HCT116 (cell line): ENCODE results near the gene TSPO. TPM values are rescaled to one million over a fixed set of nuclear protein-coding genes. Genes with fewer than 3 reads are reported as not detected.

Experiments used
- ATAC-seq: fragments of 200-7000 bp; cut with Tn5 transposase; 2 replicates; pipeline ENCODE4 v1.9.1; 2020; ENCODE audit warnings: mild to moderate bottlenecking, moderate library complexity
- BruUV-seq: library from RNA; stranded (reverse); fragments of 400-500 nt; replicated peaks from 2 replicates; lab custom pipeline; 2021; lab: Mats Ljungman, UMichigan
- CTCF ChIA-PET: fragments of 300-600 bp; sonication (Branson Sonifier 250); formaldehyde crosslinking; loops from one replicate; lab custom pipeline; 2021; ENCODE audit warnings: antibody characterized with exemption; lab: Charles Lee
- POLR2A ChIA-PET: fragments of 300-600, 350-600 bp; sonication (Branson Sonifier 250); formaldehyde crosslinking; loops from one replicate; lab custom pipeline; 2021; ENCODE audit warnings: antibody characterized with exemption; lab: Charles Lee
- RAD21 ChIA-PET, 2 experiments: fragments of 300-600 bp; sonication (Branson Sonifier 250); formaldehyde crosslinking; loops; one replicate each; lab custom pipeline; 2023; ENCODE audit warnings: low total read pairs in 2 of 2; ENCODE audit not compliant: uncharacterized antibody in 2 of 2, unreplicated experiment in 2 of 2, low non-redundant PET in 1 of 2; lab: Charles Lee
- DNase-seq: peaks from one replicate; pipeline ENCODE4 v3.0.0-alpha.2; 2010; ENCODE audit warnings: low read depth, low spot score
- H2AFZ ChIP-seq: fragments of 200-600 bp; shearing (Covaris generic), sonication (generic); 2 replicates; pipeline ENCODE4 v1.6.1; 2017; ENCODE audit warnings: low read depth, mixed run types, mixed read lengths, antibody characterized with exemption, low read length; ENCODE audit not compliant: poor library complexity, severe bottlenecking
- H3K27ac ChIP-seq: 2 replicates; pipeline ENCODE4 v1.5.1; 2012; ENCODE audit warnings: low read depth, low read length
- H3K27me3 ChIP-seq: fragments of 200-600 bp; sonication (generic); 2 replicates; pipeline ENCODE4 v1.6.1; 2016; ENCODE audit warnings: mixed run types, low read length, mixed read lengths; ENCODE audit not compliant: insufficient read depth
- H3K36me3 ChIP-seq, 2 experiments: fragments of 200-500 bp in 1 of 2; fragments of 200-600 bp in 1 of 2; sonication (Bioruptor generic) in 1 of 2; sonication (generic) in 1 of 2; 2 replicates each; pipeline versions ENCODE4 v1.5.1 to v1.6.1; 2014 to 2016; ENCODE audit warnings: low read length in 2 of 2, inconsistent platforms in 1 of 2, mixed read lengths in 1 of 2, mixed run types in 1 of 2; ENCODE audit not compliant: insufficient read depth in 2 of 2, control insufficient read depth in 1 of 2
- H3K4me1 ChIP-seq, 2 experiments: fragments of 200-600 bp in 1 of 2; sonication (generic) in 1 of 2; 2 replicates each; pipeline versions ENCODE4 v1.5.1 to v1.6.1; 2012 to 2017; ENCODE audit warnings: low read length in 2 of 2, inconsistent platforms in 1 of 2, mild to moderate bottlenecking in 1 of 2, mixed read lengths in 1 of 2, mixed run types in 1 of 2, moderate library complexity in 1 of 2; ENCODE audit not compliant: insufficient read depth in 2 of 2, control insufficient read depth in 1 of 2
- H3K4me2 ChIP-seq: fragments of 200-600 bp; sonication (generic); 2 replicates; pipeline ENCODE4 v1.6.1; 2017; ENCODE audit warnings: mixed run types, low read length, mixed read lengths
- H3K4me3 ChIP-seq, 2 experiments: fragments of 200-600 bp in 1 of 2; sonication (generic) in 1 of 2; replicated peaks in 1 of 2; 2 replicates each; pipeline ENCODE4 v1.5.1; 2011 to 2016; ENCODE audit warnings: low read length in 2 of 2, control low read depth in 1 of 2, low read depth in 1 of 2, mild to moderate bottlenecking in 1 of 2, mixed read lengths in 1 of 2, mixed run types in 1 of 2
- H3K79me2 ChIP-seq: fragments of 200-600 bp; sonication (generic); 2 replicates; pipeline ENCODE4 v1.6.1; 2017; ENCODE audit warnings: mild to moderate bottlenecking, mixed run types, low read length, moderate library complexity, mixed read lengths; ENCODE audit not compliant: insufficient read depth
- H3K9ac ChIP-seq: fragments of 200-600 bp; sonication (generic); 2 replicates; pipeline ENCODE4 v1.6.1; 2016; ENCODE audit warnings: low read length, mixed read lengths
- H3K9me2 ChIP-seq: fragments of 200-600 bp; sonication (generic), shearing (Covaris generic); 2 replicates; pipeline ENCODE4 v1.6.1; 2017; ENCODE audit warnings: mixed run types, mild to moderate bottlenecking, moderate library complexity; ENCODE audit not compliant: insufficient read depth
- H3K9me3 ChIP-seq, 2 experiments: fragments of 200-500 bp in 1 of 2; fragments of 200-600 bp in 1 of 2; sonication (Bioruptor generic) in 1 of 2; sonication (generic) in 1 of 2; 2 replicates each; pipeline ENCODE4 v1.6.1; 2014 to 2017; ENCODE audit warnings: low read length in 2 of 2, mixed read lengths in 2 of 2, inconsistent platforms in 1 of 2, low read depth in 1 of 2, mild to moderate bottlenecking in 1 of 2, mixed run types in 1 of 2, moderate library complexity in 1 of 2; ENCODE audit not compliant: control insufficient read depth in 1 of 2, insufficient read depth in 1 of 2
- H4K20me1 ChIP-seq: fragments of 200-600 bp; sonication (generic), shearing (Covaris generic); 2 replicates; pipeline ENCODE4 v1.6.1; 2017; ENCODE audit warnings: mixed run types, mild to moderate bottlenecking, moderate library complexity; ENCODE audit not compliant: insufficient read depth
- ATF3 ChIP-seq: IDR thresholded peaks from 2 replicates; pipeline ENCODE4 v1.6.1; 2012
- EGR1 ChIP-seq: IDR thresholded peaks from 2 replicates; pipeline ENCODE4 v1.6.1; 2012; ENCODE audit warnings: low read depth
- EZH2phosphoT487 ChIP-seq: fragments of 200-600 bp; IDR thresholded peaks from 2 replicates; pipeline ENCODE4 v1.6.1; 2018; ENCODE audit warnings: antibody characterized with exemption, borderline replicate concordance
- FOSL1 ChIP-seq: IDR thresholded peaks from 2 replicates; pipeline ENCODE4 v1.6.1; 2012; ENCODE audit warnings: low read depth
- JUND ChIP-seq: IDR thresholded peaks from 2 replicates; pipeline ENCODE4 v1.6.1; 2012
- RAD21 ChIP-seq: IDR thresholded peaks from 2 replicates; pipeline ENCODE4 v1.6.1; 2012; ENCODE audit warnings: low read depth, mild to moderate bottlenecking
- SIN3A ChIP-seq: IDR thresholded peaks from 2 replicates; pipeline ENCODE4 v1.6.1; 2012; ENCODE audit warnings: low read depth
- SP1 ChIP-seq: IDR thresholded peaks from 2 replicates; pipeline ENCODE4 v1.6.1; 2012; ENCODE audit warnings: low read depth
- SRF ChIP-seq: IDR thresholded peaks from 2 replicates; pipeline ENCODE4 v1.6.1; 2012; ENCODE audit warnings: low read depth
- YY1 ChIP-seq: IDR thresholded peaks from 2 replicates; pipeline ENCODE4 v1.6.1; 2011; ENCODE audit warnings: low read length, low read depth, moderate library complexity, mild to moderate bottlenecking; ENCODE audit not compliant: insufficient replicate concordance; ENCODE audit errors: extremely low read depth
- ZBTB33 ChIP-seq: IDR thresholded peaks from 2 replicates; pipeline ENCODE4 v1.6.1; 2011; ENCODE audit warnings: mild to moderate bottlenecking, low read length, moderate library complexity; ENCODE audit not compliant: insufficient replicate concordance; ENCODE audit errors: extremely low read depth
- ZFX ChIP-seq: fragments of 450-650 bp; IDR thresholded peaks from 2 replicates; pipeline ENCODE4 v1.6.1; 2017
- ZNF274 ChIP-seq: fragments of 200-500 bp; sonication (Bioruptor generic); IDR thresholded peaks from 2 replicates; pipeline ENCODE4 v1.6.1; 2014; ENCODE audit warnings: mild to moderate bottlenecking, low read depth, low read length, inconsistent platforms
- intact Hi-C: fragments of 100-400 bp; cut with micrococcal nuclease; formaldehyde crosslinking; loops from 2 replicates; pipeline ENCODE4 v1.10.0; 2022
- total RNA-seq: library from RNA; stranded (reverse); gene quantifications from one replicate; pipeline ENCODE4 v1.2.1, GENCODE V29; 2021; ENCODE audit not compliant: unreplicated experiment

The TSPO gene
- total RNA-seq, 1 experiment from 2014 or later, result 192 TPM

GRCh38 chr22:43147821-43148220 lies 3.5 kb upstream of the TSPO start:
- ChIA-PET RAD21 (no interaction called here), POLR2A (no interaction called here)
- H3K4me2 ChIP-seq, result no peak overlapping the region
- H3K27me3 ChIP-seq, result no peaks in the 10 kb centered on the region
- no peak for ATAC-seq
- H3K9me2 ChIP-seq, result no peaks in the 10 kb centered on the region
- H4K20me1 ChIP-seq, result no peaks in the 10 kb centered on the region
- DNase-seq, result no peak
- no peak overlapping the region for H2AFZ ChIP-seq
- H3K27ac ChIP-seq, result no peak overlapping the region
- H3K4me3 ChIP-seq, result no peak overlapping the region
- no peak for TF ChIP-seq ZNF274
- TF ChIP-seq EZH2phosphoT487, result no peak
- no peak for TF ChIP-seq ZFX
- TF ChIP-seq SP1, result no peak
- TF ChIP-seq ZBTB33, result no peak
- no peak for TF ChIP-seq ATF3
- no peak for TF ChIP-seq JUND
- no peak for TF ChIP-seq RAD21
- TF ChIP-seq SRF, result no peak
- TF ChIP-seq FOSL1, result no peak
- TF ChIP-seq EGR1, result no peak
- TF ChIP-seq YY1, result no peak
- TF ChIP-seq SIN3A, result no peak
- TF ChIP-seq, all 23 proteins: peak for 0
- no TSS peak for BruUV-seq
- H3K9me3 ChIP-seq, result no peaks in the 10 kb centered on the region
- CTCF ChIA-PET, result interaction anchor here (0.7 kb wide), 1 partner anchor 18 kb away, joined by 3 read pairs; no protein-coding TSS in a partner anchor
- no peaks in the 10 kb centered on the region for H3K36me3 ChIP-seq
- peaks cover 8 to 30% of the 10 kb centered on the region in 2 experiments; a peak in 3 of 4 replicates for H3K4me1 ChIP-seq
- H3K9ac ChIP-seq, result no peak overlapping the region
- intact Hi-C loops, result no loop called here
- H3K79me2 ChIP-seq, result peaks cover 17% of the 10 kb centered on the region
